ENCODE results near the gene RRP36.
"Not testable (repeated sequence)": the region's sequence is repeated elsewhere in the genome, so short reads cannot be mapped to it uniquely, and the experiment has no call there.

Gene RRP36

GRCh38 chr6:43033496-43034189, 12.2 kb downstream of the RRP36 start:
- H3K9me3 Mint-ChIP-seq: no peaks in the 10 kb centered on the region
- ATAC-seq (replicated peaks) (no peak), DNase-seq (no peak)
- H3K4me1 Mint-ChIP-seq (ENCODE audit: low read depth in 2 of 2): peaks cover 0 to 3% of the 10 kb centered on the region in 2 donors
- H3K36me3 Mint-ChIP-seq (ENCODE audit: insufficient read depth): peaks cover 45% of the 10 kb centered on the region
- H3K27ac Mint-ChIP-seq: peak overlapping the region; percentile 58 to 89
- no peak overlapping the region for H3K4me3 Mint-ChIP-seq
- no peaks in the 10 kb centered on the region for H3K27me3 Mint-ChIP-seq

- Mint-ChIP-seq H3K4me3 (no peak overlapping the region), H3K27me3 (no peaks in the 10 kb centered on the region), H3K9me3 (no peaks in the 10 kb centered on the region), H3K27ac (peak overlapping the region; percentile 58 to 89), H3K4me1 (ENCODE audit: low read depth in 2 of 2) (peaks cover 0 to 3% of the 10 kb centered on the region in 2 donors), H3K36me3 (ENCODE audit: insufficient read depth) (peaks cover 40% of the 10 kb centered on the region)
- ATAC-seq (replicated peaks) (no peak), DNase-seq (no peak)
Measured at GRCh38 chr6:43034190-43034525, 12.7 kb downstream of the RRP36 start.

GRCh38 chr6:43035495-43036194, 14.2 kb downstream of the RRP36 start:
- Mint-ChIP-seq H3K36me3 (ENCODE audit: insufficient read depth) (peaks cover 36% of the 10 kb centered on the region), H3K9me3 (no peaks in the 10 kb centered on the region), H3K27me3 (no peaks in the 10 kb centered on the region), H3K4me3 (no peak overlapping the region), H3K4me1 (ENCODE audit: low read depth in 2 of 2) (peaks cover 0 to 3% of the 10 kb centered on the region in 2 donors), H3K27ac (peak overlapping the region in 1 of 2 donors; percentile 68)
- no peak for DNase-seq
- no peak for ATAC-seq (replicated peaks)

GRCh38 chr6:43036712-43037111, 15.3 kb downstream of the RRP36 start:
- Mint-ChIP-seq H3K4me3 (no peak overlapping the region), H3K27me3 (no peaks in the 10 kb centered on the region), H3K9me3 (no peaks in the 10 kb centered on the region), H3K36me3 (ENCODE audit: insufficient read depth) (peaks cover 26% of the 10 kb centered on the region), H3K27ac (peak overlapping the region; percentile 53 to 64), H3K4me1 (ENCODE audit: low read depth in 2 of 2) (peaks cover 0 to 3% of the 10 kb centered on the region in 2 donors)
- DNase-seq (no peak), ATAC-seq (replicated peaks) (no peak)

- no peak overlapping the region for H3K4me3 Mint-ChIP-seq
- no peaks in the 10 kb centered on the region for H3K9me3 Mint-ChIP-seq
- DNase-seq (no peak), ATAC-seq (replicated peaks) (no peak)
- peak overlapping the region in 1 of 2 donors; percentile 64 for H3K27ac Mint-ChIP-seq
- peaks cover 22% of the 10 kb centered on the region for H3K36me3 Mint-ChIP-seq (ENCODE audit: insufficient read depth)
- peaks cover 0 to 3% of the 10 kb centered on the region in 2 donors for H3K4me1 Mint-ChIP-seq (ENCODE audit: low read depth in 2 of 2)
- H3K27me3 Mint-ChIP-seq: no peaks in the 10 kb centered on the region
Measured at GRCh38 chr6:43037197-43037596, 15.8 kb downstream of the RRP36 start.

- Mint-ChIP-seq H3K36me3 (ENCODE audit: insufficient read depth) (peaks cover 19% of the 10 kb centered on the region), H3K4me1 (ENCODE audit: low read depth in 2 of 2) (peaks cover 0 to 3% of the 10 kb centered on the region in 2 donors), H3K9me3 (no peaks in the 10 kb centered on the region), H3K27me3 (no peaks in the 10 kb centered on the region), H3K4me3 (no peak overlapping the region), H3K27ac (peak overlapping the region in 1 of 2 donors; percentile 64)
- ATAC-seq (replicated peaks): no peak
- no peak for DNase-seq
Measured at GRCh38 chr6:43037706-43038105, 16.3 kb downstream of the RRP36 start.

- Mint-ChIP-seq H3K36me3 (ENCODE audit: insufficient read depth) (peaks cover 19% of the 10 kb centered on the region), H3K9me3 (no peaks in the 10 kb centered on the region), H3K27me3 (no peaks in the 10 kb centered on the region), H3K4me3 (no peak overlapping the region), H3K27ac (no peak overlapping the region), H3K4me1 (ENCODE audit: low read depth in 2 of 2) (peaks cover 0 to 3% of the 10 kb centered on the region in 2 donors)
- no peak for DNase-seq
- ATAC-seq (replicated peaks): no peak
Measured at GRCh38 chr6:43038727-43039126, 17.3 kb downstream of the RRP36 start.

- Mint-ChIP-seq H3K4me3 (no peak overlapping the region), H3K27me3 (no peaks in the 10 kb centered on the region), H3K9me3 (no peaks in the 10 kb centered on the region), H3K4me1 (ENCODE audit: low read depth in 2 of 2) (peaks cover 0 to 3% of the 10 kb centered on the region in 2 donors), H3K27ac (peak overlapping the region; percentile 32 to 62), H3K36me3 (ENCODE audit: insufficient read depth) (peaks cover 20% of the 10 kb centered on the region)
- no peak for ATAC-seq (replicated peaks)
- DNase-seq: no peak
Measured at GRCh38 chr6:43040542-43041257, 19.3 kb downstream of the RRP36 start.

- ATAC-seq (replicated peaks): not testable (repeated sequence)
Measured at GRCh38 chr6:43041475-43041874, 20.1 kb downstream of the RRP36 start.

GRCh38 chr6:43043310-43043709, 21.9 kb downstream of the RRP36 start:
- no peaks in the 10 kb centered on the region for H3K9me3 Mint-ChIP-seq
- H3K27ac Mint-ChIP-seq: peak overlapping the region in 1 of 2 donors; percentile 44
- ATAC-seq (replicated peaks) (no peak), DNase-seq (no peak)
- no peak overlapping the region for H3K4me3 Mint-ChIP-seq
- peaks cover 13% of the 10 kb centered on the region for H3K36me3 Mint-ChIP-seq (ENCODE audit: insufficient read depth)
- H3K27me3 Mint-ChIP-seq: no peaks in the 10 kb centered on the region
- H3K4me1 Mint-ChIP-seq (ENCODE audit: low read depth in 2 of 2): no peaks in the 10 kb centered on the region

More at GRCh38 chr6:43041475-43041874, 20.1 kb downstream of the RRP36 start:
- not testable (repeated sequence) for H3K4me1 Mint-ChIP-seq (ENCODE audit: low read depth in 2 of 2); H3K4me3 Mint-ChIP-seq; H3K9me3 Mint-ChIP-seq; H3K27me3 Mint-ChIP-seq; DNase-seq
- Mint-ChIP-seq H3K27ac (peak overlapping the region in 1 of 2 donors; percentile 76), H3K36me3 (ENCODE audit: insufficient read depth) (peaks cover 20% of the 10 kb centered on the region)

GRCh38 chr6:43045371-43045930, 24.0 kb downstream of the RRP36 start:
- H3K27me3 Mint-ChIP-seq: no peaks in the 10 kb centered on the region
- peaks cover 15% of the 10 kb centered on the region for H3K36me3 Mint-ChIP-seq (ENCODE audit: insufficient read depth)
- DNase-seq (no peak), ATAC-seq (replicated peaks) (no peak)
- H3K9me3 Mint-ChIP-seq: no peaks in the 10 kb centered on the region
- no peak overlapping the region for H3K4me3 Mint-ChIP-seq
- H3K4me1 Mint-ChIP-seq (ENCODE audit: low read depth in 2 of 2): peaks cover 0 to under 1% of the 10 kb centered on the region in 2 donors
- peak overlapping the region in 1 of 2 donors; percentile 13 for H3K27ac Mint-ChIP-seq

GRCh38 chr6:43047998-43048397, 26.6 kb downstream of the RRP36 start:
- Mint-ChIP-seq H3K27ac (no peak overlapping the region), H3K9me3 (no peaks in the 10 kb centered on the region), H3K4me3 (no peak overlapping the region), H3K4me1 (ENCODE audit: low read depth in 2 of 2) (peaks cover 18 to 25% of the 10 kb centered on the region in 2 donors), H3K36me3 (ENCODE audit: insufficient read depth) (peaks cover 19% of the 10 kb centered on the region), H3K27me3 (no peaks in the 10 kb centered on the region)
- ATAC-seq (replicated peaks): no peak
- DNase-seq: no peak

- no peak for ATAC-seq (replicated peaks)
- Mint-ChIP-seq H3K9me3 (no peaks in the 10 kb centered on the region), H3K36me3 (ENCODE audit: insufficient read depth) (peaks cover 39% of the 10 kb centered on the region), H3K27me3 (no peaks in the 10 kb centered on the region), H3K4me1 (ENCODE audit: low read depth in 2 of 2) (peaks cover 30 to 38% of the 10 kb centered on the region in 2 donors), H3K4me3 (no peak overlapping the region), H3K27ac (peak overlapping the region; percentile 1 to 95)
- DNase-seq: no peak
Measured at GRCh38 chr6:43050981-43051380, 29.6 kb downstream of the RRP36 start.
